ENCODE results near the gene FBXW11. TPM values are rescaled to one million over a fixed set of nuclear protein-coding genes. Genes with fewer than 3 reads are reported as not detected.

The FBXW11 gene
- total RNA-seq, 1 donor from 2014 or later = 52.7 TPM

- Mint-ChIP-seq H3K9me3 (no peaks in the 10 kb centered on the region), H3K36me3 (ENCODE audit: low read depth) (peaks cover 50% of the 10 kb centered on the region), H3K27me3 (no peaks in the 10 kb centered on the region), H3K4me1 (peaks cover 9% of the 10 kb centered on the region), H3K27ac (no peak overlapping the region), H3K4me3 (no peak overlapping the region)
- no peak for DNase-seq
- CTCF ChIA-PET = no interaction called here
- no peak for TF ChIP-seq CTCF (IDR thresholded peaks at IDR 0.05)
- POLR2A ChIA-PET = no interaction called here
- intact Hi-C loops (cut with micrococcal nuclease) = no loop called here
- no peak for ATAC-seq (ENCODE audit: low read depth)
Measured at GRCh38 chr5:171858303-171858702, 148.1 kb downstream of the FBXW11 start.

GRCh38 chr5:171857489-171857876, 149.0 kb downstream of the FBXW11 start:
- intact Hi-C loops (cut with micrococcal nuclease) = no loop called here
- Mint-ChIP-seq H3K27me3 (no peaks in the 10 kb centered on the region), H3K4me3 (no peak overlapping the region), H3K27ac (no peak overlapping the region), H3K36me3 (ENCODE audit: low read depth) (peaks cover 42% of the 10 kb centered on the region), H3K4me1 (peaks cover 9% of the 10 kb centered on the region), H3K9me3 (no peaks in the 10 kb centered on the region)
- CTCF ChIA-PET = no interaction called here
- no peak for DNase-seq
- TF ChIP-seq CTCF (IDR thresholded peaks at IDR 0.05) = no peak
- no peak for ATAC-seq (ENCODE audit: low read depth)
- POLR2A ChIA-PET = no interaction called here

- no peak overlapping the region for H3K4me3 Mint-ChIP-seq
Measured at GRCh38 chr5:171855798-171856763, 150.4 kb downstream of the FBXW11 start.

GRCh38 chr5:171855265-171855664, 151.2 kb downstream of the FBXW11 start:
- POLR2A ChIA-PET = no interaction called here

More at GRCh38 chr5:171855798-171856763, 150.4 kb downstream of the FBXW11 start:
- intact Hi-C loops (cut with micrococcal nuclease) = no loop called here
- CTCF ChIA-PET = no interaction called here
- Mint-ChIP-seq H3K4me1 (peaks cover 9% of the 10 kb centered on the region), H3K36me3 (ENCODE audit: low read depth) (peaks cover 35% of the 10 kb centered on the region), H3K9me3 (no peaks in the 10 kb centered on the region), H3K27ac (no peak overlapping the region), H3K27me3 (no peaks in the 10 kb centered on the region)
- no peak for ATAC-seq (ENCODE audit: low read depth)
- POLR2A ChIA-PET = no interaction called here
- no peak for DNase-seq
- TF ChIP-seq CTCF (IDR thresholded peaks at IDR 0.05) = no peak

More at GRCh38 chr5:171855265-171855664, 151.2 kb downstream of the FBXW11 start:
- CTCF ChIA-PET = no interaction called here
- peaks cover 27% of the 10 kb centered on the region for H3K36me3 Mint-ChIP-seq (ENCODE audit: low read depth)
- H3K4me1 Mint-ChIP-seq = peaks cover 9% of the 10 kb centered on the region
- no peak overlapping the region for H3K4me3 Mint-ChIP-seq
- no peaks in the 10 kb centered on the region for H3K9me3 Mint-ChIP-seq
- no peak for ATAC-seq (ENCODE audit: low read depth)
- no peaks in the 10 kb centered on the region for H3K27me3 Mint-ChIP-seq
- no peak overlapping the region for H3K27ac Mint-ChIP-seq
- no peak for DNase-seq
- TF ChIP-seq CTCF (IDR thresholded peaks at IDR 0.05) = no peak
- intact Hi-C loops (cut with micrococcal nuclease) = no loop called here
